Measurements from ENCODE around the gene G0S2. TPM values are rescaled to one million over a fixed set of nuclear protein-coding genes. Genes with fewer than 3 reads are reported as not detected.

G0S2 gene
- total RNA-seq, 1 experiment from 2014 or later, result 45.7 TPM

DNA sequence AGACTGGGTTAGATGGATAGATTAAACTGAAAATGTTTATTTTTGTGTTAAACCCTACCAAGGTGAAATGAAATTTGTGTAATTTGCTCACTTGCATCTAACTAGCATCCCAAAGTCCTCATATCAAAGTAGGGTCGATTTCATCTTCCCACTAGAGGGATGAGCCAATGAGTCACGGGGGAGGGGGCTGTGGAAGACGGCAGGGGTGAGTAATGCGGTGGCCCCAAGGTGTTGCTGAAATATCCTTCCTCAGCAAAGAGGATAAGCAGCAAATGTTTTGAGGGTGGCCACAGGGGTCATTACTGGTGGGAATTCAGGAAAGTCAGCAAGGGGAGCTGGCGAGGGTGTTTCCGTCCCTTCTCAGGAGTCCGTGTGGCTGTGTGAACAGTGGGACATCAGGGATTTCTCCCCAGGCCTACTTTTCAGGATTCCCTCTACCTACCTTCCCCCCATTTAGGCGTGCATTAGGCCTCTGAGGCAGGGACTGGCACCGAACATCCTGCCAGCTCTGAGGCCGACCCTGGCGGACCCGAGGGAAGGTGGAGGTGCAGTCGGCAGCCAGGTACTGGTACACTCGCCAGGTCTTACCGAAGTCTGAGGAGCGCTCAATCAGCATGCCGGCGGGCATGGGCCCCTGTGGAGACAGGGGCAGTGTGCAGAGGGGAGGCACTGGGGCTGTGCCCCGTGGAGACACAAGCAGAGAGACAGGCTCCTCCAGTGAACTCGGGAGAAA lies 41.0 kb upstream of the G0S2 start:
- ChIA-PET CTCF (no interaction called here), POLR2A (no interaction called here)
- H3K4me3 ChIP-seq (ENCODE audit: low read depth, low read length), result no peak overlapping the region
- Mint-ChIP-seq H3K4me3 (ENCODE audit: unreplicated experiment) (no peak overlapping the region), H3K27ac (ENCODE audit: unreplicated experiment) (no peak overlapping the region), H3K27me3 (ENCODE audit: insufficient read depth, unreplicated experiment) (no peaks in the 10 kb centered on the region), H3K4me1 (ENCODE audit: low read depth, unreplicated experiment) (no peaks in the 10 kb centered on the region), H3K9me3 (ENCODE audit: unreplicated experiment) (no peaks in the 10 kb centered on the region), H3K36me3 (ENCODE audit: insufficient read depth, unreplicated experiment) (peaks cover 79% of the 10 kb centered on the region)
- H3K27me3 ChIP-seq (replicated peaks; ENCODE audit: control insufficient read depth, insufficient read depth, low read length), result no peaks in the 10 kb centered on the region
- BruUV-seq (replicated peaks), result no TSS peak
- intact Hi-C loops (cut with micrococcal nuclease; ENCODE audit: unreplicated experiment), result no loop called here
- H3K4me1 ChIP-seq, result no peaks in the 10 kb centered on the region
- peaks cover 13% of the 10 kb centered on the region for H3K36me3 ChIP-seq (ENCODE audit: control insufficient read depth, insufficient read depth, low read length)
- DNase-seq, result no peak
- H3K9me3 ChIP-seq, result no peaks in the 10 kb centered on the region
- no peak for TF ChIP-seq CTCF (IDR thresholded peaks at IDR 0.05; ENCODE audit: insufficient read depth in 1 of 2, low read depth in 1 of 2, low read length in 1 of 2, severe bottlenecking in 1 of 2, unreplicated experiment in 1 of 2)

DNA sequence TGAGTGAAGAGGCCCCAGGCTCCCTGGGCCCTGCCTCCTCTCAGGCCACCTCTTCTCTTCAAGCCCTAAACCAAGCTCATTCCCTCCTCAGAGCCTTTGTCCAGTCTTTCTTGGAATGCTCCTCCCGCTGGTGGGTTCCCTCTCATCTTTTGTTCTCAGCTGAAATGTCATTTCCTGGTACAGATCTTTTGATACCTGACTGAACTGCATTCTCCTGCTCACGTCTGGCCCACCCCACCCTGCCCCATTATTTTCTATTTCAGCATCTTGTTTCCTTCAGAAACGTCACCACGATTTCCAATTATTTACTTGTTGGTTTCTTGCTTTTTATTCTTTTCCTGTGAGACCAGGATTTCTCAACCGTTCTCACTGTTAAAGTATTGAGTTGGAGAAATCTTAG lies 39.4 kb upstream of the G0S2 start:
- H3K27me3 ChIP-seq (replicated peaks; ENCODE audit: control insufficient read depth, insufficient read depth, low read length), result no peaks in the 10 kb centered on the region
- CTCF ChIA-PET, result interaction anchor here (1.6 kb wide), 1 partner anchor 17 kb away, joined by 4 read pairs; the partner anchor contains the start of gene LAMB3
- Mint-ChIP-seq H3K4me1 (ENCODE audit: low read depth, unreplicated experiment) (no peaks in the 10 kb centered on the region), H3K9me3 (ENCODE audit: unreplicated experiment) (no peaks in the 10 kb centered on the region), H3K36me3 (ENCODE audit: insufficient read depth, unreplicated experiment) (peaks cover 80% of the 10 kb centered on the region), H3K27me3 (ENCODE audit: insufficient read depth, unreplicated experiment) (no peaks in the 10 kb centered on the region), H3K4me3 (ENCODE audit: unreplicated experiment) (no peak overlapping the region), H3K27ac (ENCODE audit: unreplicated experiment) (peak overlapping the region; percentile 55)
- peaks cover 14% of the 10 kb centered on the region for H3K36me3 ChIP-seq (ENCODE audit: control insufficient read depth, insufficient read depth, low read length)
- H3K4me3 ChIP-seq (ENCODE audit: low read depth, low read length), result no peak overlapping the region
- intact Hi-C loops (cut with micrococcal nuclease; ENCODE audit: unreplicated experiment), result no loop called here
- no TSS peak for BruUV-seq (replicated peaks)
- no peak for DNase-seq
- no peaks in the 10 kb centered on the region for H3K9me3 ChIP-seq
- POLR2A ChIA-PET, result no interaction called here
- TF ChIP-seq CTCF (IDR thresholded peaks at IDR 0.05; ENCODE audit: insufficient read depth in 1 of 2, low read depth in 1 of 2, low read length in 1 of 2, severe bottlenecking in 1 of 2, unreplicated experiment in 1 of 2), result no peak
- H3K4me1 ChIP-seq, result no peaks in the 10 kb centered on the region

- no peak overlapping the region for H3K4me3 Mint-ChIP-seq (ENCODE audit: unreplicated experiment)
- H3K27ac Mint-ChIP-seq (ENCODE audit: unreplicated experiment), result no peak overlapping the region
- H3K36me3 Mint-ChIP-seq (ENCODE audit: insufficient read depth, unreplicated experiment), result peaks cover 74% of the 10 kb centered on the region
- peaks cover 17% of the 10 kb centered on the region for H3K36me3 ChIP-seq (ENCODE audit: control insufficient read depth, insufficient read depth, low read length)
- H3K27me3 ChIP-seq (replicated peaks; ENCODE audit: control insufficient read depth, insufficient read depth, low read length), result no peaks in the 10 kb centered on the region
- BruUV-seq (replicated peaks), result no TSS peak
- H3K4me3 ChIP-seq (ENCODE audit: low read depth, low read length), result no peak overlapping the region
- H3K4me1 ChIP-seq, result peaks cover 20% of the 10 kb centered on the region
- intact Hi-C loops (cut with micrococcal nuclease; ENCODE audit: unreplicated experiment), result no loop called here
- no peaks in the 10 kb centered on the region for H3K9me3 ChIP-seq
- DNase-seq, result no peak
- H3K27me3 Mint-ChIP-seq (ENCODE audit: insufficient read depth, unreplicated experiment), result no peaks in the 10 kb centered on the region
- no peaks in the 10 kb centered on the region for H3K9me3 Mint-ChIP-seq (ENCODE audit: unreplicated experiment)
- ChIA-PET POLR2A (no interaction called here), CTCF (no interaction called here)
- peaks cover 23% of the 10 kb centered on the region for H3K4me1 Mint-ChIP-seq (ENCODE audit: low read depth, unreplicated experiment)
- no peak for TF ChIP-seq CTCF (IDR thresholded peaks at IDR 0.05; ENCODE audit: insufficient read depth in 1 of 2, low read depth in 1 of 2, low read length in 1 of 2, severe bottlenecking in 1 of 2, unreplicated experiment in 1 of 2)
Observed at GRCh38 chr1:209641832-209642172, 33.4 kb upstream of the G0S2 start.

Data from Caco-2 (cell line).